ENCODE results near the gene KDM6B.
A peak's percentile ranks its signal among the peaks of the same experiment; 100 is the strongest.
"Not testable (repeated sequence)": the region's sequence is repeated elsewhere in the genome, so short reads cannot be mapped to it uniquely, and the experiment has no call there.

KDM6B gene

DNA sequence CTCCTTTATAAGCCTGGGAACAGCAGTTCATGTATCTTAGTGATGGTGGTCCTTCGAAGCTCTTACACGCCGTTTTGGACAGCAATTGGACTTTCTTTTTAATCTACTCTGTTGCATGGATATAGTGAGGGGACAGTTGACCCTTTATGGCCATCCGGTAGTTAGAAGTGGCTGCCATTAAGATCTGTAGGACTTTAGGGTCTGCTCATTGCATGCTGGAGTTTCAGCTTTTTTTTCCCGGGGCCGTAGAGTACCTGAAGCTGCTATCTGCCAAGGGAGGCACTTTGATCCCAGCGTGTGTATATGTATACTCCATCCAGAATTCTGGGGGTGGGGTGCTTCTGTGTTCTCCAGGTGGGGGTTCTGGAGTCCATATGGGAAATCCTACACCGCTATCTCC lies 25.0 kb downstream of the KDM6B start:
- Mint-ChIP-seq H3K9me3 (ENCODE audit: low read depth) (no peaks in the 10 kb centered on the region), H3K4me3 (no peak overlapping the region), H3K4me1 (ENCODE audit: low read depth) (peaks cover 13% of the 10 kb centered on the region), H3K27ac (peak overlapping the region; percentile 35), H3K36me3 (peaks cover 7% of the 10 kb centered on the region), H3K27me3 (no peaks in the 10 kb centered on the region)

- peak overlapping the region; percentile 18 for H3K27ac Mint-ChIP-seq
- H3K27me3 Mint-ChIP-seq = no peaks in the 10 kb centered on the region
- H3K9me3 Mint-ChIP-seq (ENCODE audit: low read depth) = no peaks in the 10 kb centered on the region
- peaks cover 3% of the 10 kb centered on the region for H3K36me3 Mint-ChIP-seq
- peaks cover 29% of the 10 kb centered on the region for H3K4me1 Mint-ChIP-seq (ENCODE audit: low read depth)
- no peak overlapping the region for H3K4me3 Mint-ChIP-seq
Measured at GRCh38 chr17:7862692-7863437, 28.8 kb downstream of the KDM6B start.

- H3K4me1 Mint-ChIP-seq (ENCODE audit: low read depth) = peaks cover 36% of the 10 kb centered on the region
- H3K36me3 Mint-ChIP-seq; H3K27me3 Mint-ChIP-seq; H3K27ac Mint-ChIP-seq; H3K4me3 Mint-ChIP-seq; H3K9me3 Mint-ChIP-seq (ENCODE audit: low read depth): not testable (repeated sequence)
Measured at GRCh38 chr17:7864384-7864783, 30.4 kb downstream of the KDM6B start.

- Mint-ChIP-seq H3K9me3 (ENCODE audit: low read depth) (no peaks in the 10 kb centered on the region), H3K4me1 (ENCODE audit: low read depth) (peaks cover 38% of the 10 kb centered on the region), H3K27ac (no peak overlapping the region), H3K27me3 (no peaks in the 10 kb centered on the region), H3K36me3 (no peaks in the 10 kb centered on the region), H3K4me3 (no peak overlapping the region)
Measured at GRCh38 chr17:7864995-7865650, 31.1 kb downstream of the KDM6B start.

GRCh38 chr17:7867881-7868329 lies 33.9 kb downstream of the KDM6B start:
- no peaks in the 10 kb centered on the region for H3K27me3 Mint-ChIP-seq
- H3K4me1 Mint-ChIP-seq (ENCODE audit: low read depth) = peaks cover 33% of the 10 kb centered on the region
- peak overlapping the region; percentile 58 for H3K4me3 Mint-ChIP-seq
- H3K36me3 Mint-ChIP-seq = no peaks in the 10 kb centered on the region
- no peaks in the 10 kb centered on the region for H3K9me3 Mint-ChIP-seq (ENCODE audit: low read depth)
- H3K27ac Mint-ChIP-seq = peak overlapping the region; percentile 82

GRCh38 chr17:7873051-7873450 lies 39.0 kb downstream of the KDM6B start:
- no peak overlapping the region for H3K27ac Mint-ChIP-seq
- H3K4me1 Mint-ChIP-seq (ENCODE audit: low read depth) = peaks cover 20% of the 10 kb centered on the region
- no peaks in the 10 kb centered on the region for H3K9me3 Mint-ChIP-seq (ENCODE audit: low read depth)
- H3K4me3 Mint-ChIP-seq = no peak overlapping the region
- no peaks in the 10 kb centered on the region for H3K27me3 Mint-ChIP-seq
- peaks cover 6% of the 10 kb centered on the region for H3K36me3 Mint-ChIP-seq

GRCh38 chr17:7875804-7876370 lies 41.9 kb downstream of the KDM6B start:
- Mint-ChIP-seq H3K36me3 (peaks cover 6% of the 10 kb centered on the region), H3K4me1 (ENCODE audit: low read depth) (peaks cover 7% of the 10 kb centered on the region), H3K4me3 (no peak overlapping the region), H3K9me3 (ENCODE audit: low read depth) (no peaks in the 10 kb centered on the region), H3K27ac (peak overlapping the region; percentile 0), H3K27me3 (no peaks in the 10 kb centered on the region)

GRCh38 chr17:7878234-7878633 lies 44.2 kb downstream of the KDM6B start:
- Mint-ChIP-seq H3K27ac (no peak overlapping the region), H3K4me1 (ENCODE audit: low read depth) (peaks cover 7% of the 10 kb centered on the region), H3K36me3 (peaks cover 6% of the 10 kb centered on the region), H3K27me3 (no peaks in the 10 kb centered on the region), H3K4me3 (no peak overlapping the region), H3K9me3 (ENCODE audit: low read depth) (no peaks in the 10 kb centered on the region)

- H3K9me3 Mint-ChIP-seq (ENCODE audit: low read depth) = no peaks in the 10 kb centered on the region
- H3K4me3 Mint-ChIP-seq = no peak overlapping the region
- peaks cover 10% of the 10 kb centered on the region for H3K4me1 Mint-ChIP-seq (ENCODE audit: low read depth)
- H3K36me3 Mint-ChIP-seq = peaks cover 2% of the 10 kb centered on the region
- H3K27ac Mint-ChIP-seq = no peak overlapping the region
- H3K27me3 Mint-ChIP-seq = no peaks in the 10 kb centered on the region
Measured at GRCh38 chr17:7880076-7880868, 46.3 kb downstream of the KDM6B start.

DNA sequence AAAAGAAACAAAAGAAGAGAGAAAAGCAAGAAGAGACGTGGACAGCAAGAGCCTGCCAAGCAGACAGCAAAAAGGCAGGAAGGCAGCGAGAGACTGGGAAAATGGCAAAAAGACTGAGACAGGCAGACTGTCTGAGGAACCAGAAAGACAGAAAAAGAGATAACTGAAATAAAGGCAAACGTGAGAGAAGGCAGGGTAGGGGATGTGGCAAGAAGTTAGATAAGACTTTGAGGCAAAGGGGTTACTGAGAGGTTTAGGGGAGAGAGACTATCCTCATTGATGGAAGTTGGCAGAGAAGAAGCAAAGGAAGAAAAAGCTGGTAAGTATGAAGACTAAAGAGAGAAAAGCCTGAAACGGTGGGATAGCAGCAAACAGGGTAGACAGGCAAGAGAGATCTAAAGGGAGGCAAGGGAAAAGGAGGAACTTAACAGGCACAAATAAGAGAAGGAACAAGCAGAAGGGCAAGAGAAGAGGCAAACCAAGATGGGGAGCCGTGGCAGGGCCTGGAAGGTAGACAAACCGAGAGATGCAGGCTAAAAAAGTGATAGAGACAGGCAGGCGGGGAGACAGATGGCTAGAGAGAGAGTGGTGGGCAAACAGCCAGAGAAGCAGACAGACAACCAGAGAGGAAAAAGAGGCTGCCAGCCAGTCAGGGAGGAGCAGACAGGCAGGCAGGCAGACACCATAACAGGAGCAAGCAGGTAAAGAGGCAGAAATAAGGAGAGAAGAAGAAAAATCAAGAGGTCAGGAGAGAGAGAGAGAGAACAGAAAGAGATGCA lies 47.4 kb downstream of the KDM6B start:
- no peaks in the 10 kb centered on the region for H3K36me3 Mint-ChIP-seq

DNA sequence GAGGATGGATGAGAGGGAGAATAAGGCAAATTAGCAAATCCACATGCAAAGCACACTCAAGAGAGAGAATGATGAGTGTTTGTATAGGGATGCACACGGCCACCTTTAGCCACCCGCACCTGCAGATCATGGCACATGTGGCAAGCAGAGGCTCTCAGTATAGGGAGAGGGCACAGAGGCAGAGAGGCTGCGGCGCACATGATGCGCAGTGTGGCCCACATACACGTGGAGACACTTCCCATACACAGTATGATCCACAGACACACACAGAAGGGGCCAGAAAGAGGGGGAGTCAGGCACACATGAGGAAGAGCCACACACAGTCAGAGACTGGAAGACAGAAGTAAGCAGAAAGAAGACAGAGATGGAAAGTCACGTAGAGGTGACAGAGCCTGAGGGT lies 48.1 kb downstream of the KDM6B start:
- Mint-ChIP-seq H3K4me1 (ENCODE audit: low read depth) (peaks cover 11% of the 10 kb centered on the region), H3K4me3 (no peak overlapping the region), H3K27me3 (no peaks in the 10 kb centered on the region), H3K27ac (no peak overlapping the region), H3K9me3 (ENCODE audit: low read depth) (no peaks in the 10 kb centered on the region), H3K36me3 (no peaks in the 10 kb centered on the region)

More for the DNA sequence above, 47.4 kb downstream of the KDM6B start:
- Mint-ChIP-seq H3K4me1 (ENCODE audit: low read depth) (peaks cover 8% of the 10 kb centered on the region), H3K9me3 (ENCODE audit: low read depth) (no peaks in the 10 kb centered on the region), H3K4me3 (no peak overlapping the region), H3K27me3 (no peaks in the 10 kb centered on the region), H3K27ac (no peak overlapping the region)

GRCh38 chr17:7882629-7883028 lies 48.6 kb downstream of the KDM6B start:
- Mint-ChIP-seq H3K4me1 (ENCODE audit: low read depth) (peaks cover 8% of the 10 kb centered on the region), H3K9me3 (ENCODE audit: low read depth) (no peaks in the 10 kb centered on the region)

More at GRCh38 chr17:7882629-7883028, 48.6 kb downstream of the KDM6B start:
- Mint-ChIP-seq H3K27me3 (no peaks in the 10 kb centered on the region), H3K36me3 (no peaks in the 10 kb centered on the region), H3K4me3 (no peak overlapping the region), H3K27ac (no peak overlapping the region)

Measured in activated naive CD8-positive, alpha-beta T cell (primary cell).